ENCODE data around the gene KCNJ6.

Gene KCNJ6

GRCh38 chr21:37711836-37712568, 204.3 kb downstream of the KCNJ6 start:
- DNase-seq: peak; percentile 12

- DNase-seq: no peak
These were observed 204.9 kb downstream of the KCNJ6 start for GRCh38 chr21:37711286-37711829.

GRCh38 chr21:37710546-37711285, 205.5 kb downstream of the KCNJ6 start:
- DNase-seq: peak; percentile 80

GRCh38 chr21:37704751-37705150, 211.5 kb downstream of the KCNJ6 start:
- DNase-seq: no peak

GRCh38 chr21:37702241-37702640, 214.0 kb downstream of the KCNJ6 start:
- no peak for DNase-seq

GRCh38 chr21:37700641-37701202, 215.5 kb downstream of the KCNJ6 start:
- peak; percentile 90 for DNase-seq

GRCh38 chr21:37699024-37699775, 217.1 kb downstream of the KCNJ6 start:
- DNase-seq: no peak

- no peak for DNase-seq
These were observed 219.3 kb downstream of the KCNJ6 start for GRCh38 chr21:37696936-37697335.

GRCh38 chr21:37695111-37695510, 221.1 kb downstream of the KCNJ6 start:
- DNase-seq: no peak

GRCh38 chr21:37688952-37689659, 227.2 kb downstream of the KCNJ6 start:
- DNase-seq: no peak

- no peak for DNase-seq
These were observed 229.1 kb downstream of the KCNJ6 start for GRCh38 chr21:37686991-37687810.

GRCh38 chr21:37684547-37684946, 231.7 kb downstream of the KCNJ6 start:
- DNase-seq: no peak

- DNase-seq: no peak
These were observed 232.2 kb downstream of the KCNJ6 start for GRCh38 chr21:37684115-37684493.

- DNase-seq: no peak
These were observed 232.7 kb downstream of the KCNJ6 start for GRCh38 chr21:37683396-37684114.

GRCh38 chr21:37682966-37683365, 233.3 kb downstream of the KCNJ6 start:
- DNase-seq: no peak

GRCh38 chr21:37677006-37677405, 239.3 kb downstream of the KCNJ6 start:
- no peak for DNase-seq

GRCh38 chr21:37675202-37675801, 241.0 kb downstream of the KCNJ6 start:
- DNase-seq: no peak

GRCh38 chr21:37673801-37674575, 242.3 kb downstream of the KCNJ6 start:
- no peak for DNase-seq

- DNase-seq: no peak
These were observed 244.9 kb downstream of the KCNJ6 start for GRCh38 chr21:37671381-37671780.

GRCh38 chr21:37670883-37671282, 245.4 kb downstream of the KCNJ6 start:
- no peak for DNase-seq
